H1 (cell line): Measurements from ENCODE around the gene COL11A2. TPM values are rescaled to one million over a fixed set of nuclear protein-coding genes. Genes with fewer than 3 reads are reported as not detected.

Experiments used
- polyA plus RNA-seq, 7 experiments: library from polyadenylated mRNA; depleted of rRNA in 3 of 7; stranded (reverse) in 5 of 7; unstranded in 2 of 7; fragments of >200 nt in 5 of 7; fragments of 200-250 nt in 2 of 7; gene quantifications; 1 replicate in 5 of 7; 2 replicates in 1 of 7; 4 replicates in 1 of 7; pipeline versions ENCODE4 v1.2.1 to v1.2.3, GENCODE V29; 2011 to 2013; ENCODE audit warnings: missing spikeins in 2 of 7, mixed read lengths in 2 of 7
- total RNA-seq: library from RNA; stranded (reverse); fragmentation: NEBNext Ultra II Directional; extraction: Animal tissue kit (Norgen Biotek cat#: 25700); gene quantifications from 2 replicates; pipeline ENCODE4 v1.2.1, GENCODE V29; 2021
- TF ChIP-seq, protein P1 (sequence below): fragments of 300-600 bp; sonication (generic); IDR thresholded peaks from 2 replicates; pipeline ENCODE4 v1.7.1; 2012; ENCODE audit warnings: low read length, moderate library complexity, mild to moderate bottlenecking, inconsistent platforms; ENCODE audit not compliant: insufficient replicate concordance
- TF ChIP-seq, protein P2 (sequence below): IDR thresholded peaks from 2 replicates; pipeline ENCODE4 v1.6.1; 2011; ENCODE audit warnings: low read length, improper control_type of control experiment

Gene COL11A2
- total and polyA plus RNA-seq, 2 of the 8 experiments (the other 6 are each of a cell fraction or from before 2014, with no cell fraction given): 2.8 to 3.8 TPM

DNA sequence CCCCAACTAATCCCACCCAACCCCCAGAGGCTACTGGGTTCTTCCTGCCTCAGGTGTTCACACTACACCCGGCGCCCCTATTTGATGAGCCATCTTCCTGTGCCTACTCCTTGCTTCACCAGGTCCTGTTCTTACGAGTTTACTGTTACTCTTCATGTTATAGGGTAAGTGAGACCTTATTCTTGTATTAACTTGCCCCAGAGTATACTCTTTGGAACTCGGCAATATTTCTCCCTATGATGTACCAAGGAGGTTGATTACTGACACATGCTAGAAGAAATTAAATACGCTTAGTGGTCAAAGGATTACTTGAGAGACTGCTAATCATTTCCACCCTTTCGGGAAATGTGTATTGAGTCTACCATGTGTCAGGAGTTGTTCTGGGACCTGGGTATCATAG is 25.0 kb upstream of the COL11A2 start (continued):
- TF ChIP-seq, protein P1, sequence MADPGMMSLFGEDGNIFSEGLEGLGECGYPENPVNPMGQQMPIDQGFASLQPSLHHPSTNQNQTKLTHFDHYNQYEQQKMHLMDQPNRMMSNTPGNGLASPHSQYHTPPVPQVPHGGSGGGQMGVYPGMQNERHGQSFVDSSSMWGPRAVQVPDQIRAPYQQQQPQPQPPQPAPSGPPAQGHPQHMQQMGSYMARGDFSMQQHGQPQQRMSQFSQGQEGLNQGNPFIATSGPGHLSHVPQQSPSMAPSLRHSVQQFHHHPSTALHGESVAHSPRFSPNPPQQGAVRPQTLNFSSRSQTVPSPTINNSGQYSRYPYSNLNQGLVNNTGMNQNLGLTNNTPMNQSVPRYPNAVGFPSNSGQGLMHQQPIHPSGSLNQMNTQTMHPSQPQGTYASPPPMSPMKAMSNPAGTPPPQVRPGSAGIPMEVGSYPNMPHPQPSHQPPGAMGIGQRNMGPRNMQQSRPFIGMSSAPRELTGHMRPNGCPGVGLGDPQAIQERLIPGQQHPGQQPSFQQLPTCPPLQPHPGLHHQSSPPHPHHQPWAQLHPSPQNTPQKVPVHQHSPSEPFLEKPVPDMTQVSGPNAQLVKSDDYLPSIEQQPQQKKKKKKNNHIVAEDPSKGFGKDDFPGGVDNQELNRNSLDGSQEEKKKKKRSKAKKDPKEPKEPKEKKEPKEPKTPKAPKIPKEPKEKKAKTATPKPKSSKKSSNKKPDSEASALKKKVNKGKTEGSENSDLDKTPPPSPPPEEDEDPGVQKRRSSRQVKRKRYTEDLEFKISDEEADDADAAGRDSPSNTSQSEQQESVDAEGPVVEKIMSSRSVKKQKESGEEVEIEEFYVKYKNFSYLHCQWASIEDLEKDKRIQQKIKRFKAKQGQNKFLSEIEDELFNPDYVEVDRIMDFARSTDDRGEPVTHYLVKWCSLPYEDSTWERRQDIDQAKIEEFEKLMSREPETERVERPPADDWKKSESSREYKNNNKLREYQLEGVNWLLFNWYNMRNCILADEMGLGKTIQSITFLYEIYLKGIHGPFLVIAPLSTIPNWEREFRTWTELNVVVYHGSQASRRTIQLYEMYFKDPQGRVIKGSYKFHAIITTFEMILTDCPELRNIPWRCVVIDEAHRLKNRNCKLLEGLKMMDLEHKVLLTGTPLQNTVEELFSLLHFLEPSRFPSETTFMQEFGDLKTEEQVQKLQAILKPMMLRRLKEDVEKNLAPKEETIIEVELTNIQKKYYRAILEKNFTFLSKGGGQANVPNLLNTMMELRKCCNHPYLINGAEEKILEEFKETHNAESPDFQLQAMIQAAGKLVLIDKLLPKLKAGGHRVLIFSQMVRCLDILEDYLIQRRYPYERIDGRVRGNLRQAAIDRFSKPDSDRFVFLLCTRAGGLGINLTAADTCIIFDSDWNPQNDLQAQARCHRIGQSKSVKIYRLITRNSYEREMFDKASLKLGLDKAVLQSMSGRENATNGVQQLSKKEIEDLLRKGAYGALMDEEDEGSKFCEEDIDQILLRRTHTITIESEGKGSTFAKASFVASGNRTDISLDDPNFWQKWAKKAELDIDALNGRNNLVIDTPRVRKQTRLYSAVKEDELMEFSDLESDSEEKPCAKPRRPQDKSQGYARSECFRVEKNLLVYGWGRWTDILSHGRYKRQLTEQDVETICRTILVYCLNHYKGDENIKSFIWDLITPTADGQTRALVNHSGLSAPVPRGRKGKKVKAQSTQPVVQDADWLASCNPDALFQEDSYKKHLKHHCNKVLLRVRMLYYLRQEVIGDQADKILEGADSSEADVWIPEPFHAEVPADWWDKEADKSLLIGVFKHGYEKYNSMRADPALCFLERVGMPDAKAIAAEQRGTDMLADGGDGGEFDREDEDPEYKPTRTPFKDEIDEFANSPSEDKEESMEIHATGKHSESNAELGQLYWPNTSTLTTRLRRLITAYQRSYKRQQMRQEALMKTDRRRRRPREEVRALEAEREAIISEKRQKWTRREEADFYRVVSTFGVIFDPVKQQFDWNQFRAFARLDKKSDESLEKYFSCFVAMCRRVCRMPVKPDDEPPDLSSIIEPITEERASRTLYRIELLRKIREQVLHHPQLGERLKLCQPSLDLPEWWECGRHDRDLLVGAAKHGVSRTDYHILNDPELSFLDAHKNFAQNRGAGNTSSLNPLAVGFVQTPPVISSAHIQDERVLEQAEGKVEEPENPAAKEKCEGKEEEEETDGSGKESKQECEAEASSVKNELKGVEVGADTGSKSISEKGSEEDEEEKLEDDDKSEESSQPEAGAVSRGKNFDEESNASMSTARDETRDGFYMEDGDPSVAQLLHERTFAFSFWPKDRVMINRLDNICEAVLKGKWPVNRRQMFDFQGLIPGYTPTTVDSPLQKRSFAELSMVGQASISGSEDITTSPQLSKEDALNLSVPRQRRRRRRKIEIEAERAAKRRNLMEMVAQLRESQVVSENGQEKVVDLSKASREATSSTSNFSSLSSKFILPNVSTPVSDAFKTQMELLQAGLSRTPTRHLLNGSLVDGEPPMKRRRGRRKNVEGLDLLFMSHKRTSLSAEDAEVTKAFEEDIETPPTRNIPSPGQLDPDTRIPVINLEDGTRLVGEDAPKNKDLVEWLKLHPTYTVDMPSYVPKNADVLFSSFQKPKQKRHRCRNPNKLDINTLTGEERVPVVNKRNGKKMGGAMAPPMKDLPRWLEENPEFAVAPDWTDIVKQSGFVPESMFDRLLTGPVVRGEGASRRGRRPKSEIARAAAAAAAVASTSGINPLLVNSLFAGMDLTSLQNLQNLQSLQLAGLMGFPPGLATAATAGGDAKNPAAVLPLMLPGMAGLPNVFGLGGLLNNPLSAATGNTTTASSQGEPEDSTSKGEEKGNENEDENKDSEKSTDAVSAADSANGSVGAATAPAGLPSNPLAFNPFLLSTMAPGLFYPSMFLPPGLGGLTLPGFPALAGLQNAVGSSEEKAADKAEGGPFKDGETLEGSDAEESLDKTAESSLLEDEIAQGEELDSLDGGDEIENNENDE: no peak
- TF ChIP-seq, protein P2, sequence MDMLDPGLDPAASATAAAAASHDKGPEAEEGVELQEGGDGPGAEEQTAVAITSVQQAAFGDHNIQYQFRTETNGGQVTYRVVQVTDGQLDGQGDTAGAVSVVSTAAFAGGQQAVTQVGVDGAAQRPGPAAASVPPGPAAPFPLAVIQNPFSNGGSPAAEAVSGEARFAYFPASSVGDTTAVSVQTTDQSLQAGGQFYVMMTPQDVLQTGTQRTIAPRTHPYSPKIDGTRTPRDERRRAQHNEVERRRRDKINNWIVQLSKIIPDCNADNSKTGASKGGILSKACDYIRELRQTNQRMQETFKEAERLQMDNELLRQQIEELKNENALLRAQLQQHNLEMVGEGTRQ: no peak
